GM12878 (cell line): ENCODE measurements around the gene ADAM19. TPM values are rescaled to one million over a fixed set of nuclear protein-coding genes. Genes with fewer than 3 reads are reported as not detected.
A peak's percentile ranks its signal among the peaks of the same experiment; 100 is the strongest.

Experiments used
- BMI1 ChIP-seq: fragments of 450-650 bp; IDR thresholded peaks from 2 replicates; pipeline ENCODE4 v1.6.1; 2016; ENCODE audit warnings: mild to moderate bottlenecking, moderate library complexity, borderline replicate concordance
- E4F1 ChIP-seq: fragments of 450-650 bp; IDR thresholded peaks from 2 replicates; pipeline ENCODE4 v1.6.1; 2018; ENCODE audit warnings: borderline replicate concordance, mild to moderate bottlenecking; ENCODE audit not compliant: partially characterized antibody
- HCFC1 ChIP-seq: fragments of 150-350 bp; IDR thresholded peaks from 2 replicates; pipeline ENCODE4 v1.6.1; 2014; ENCODE audit warnings: low read length
- KLF5 ChIP-seq: fragments of 450-650 bp; IDR thresholded peaks from 2 replicates; pipeline ENCODE4 v1.6.1; 2014; ENCODE audit warnings: mild to moderate bottlenecking; ENCODE audit not compliant: partially characterized antibody
- NBN ChIP-seq: fragments of 450-650 bp; IDR thresholded peaks from 2 replicates; pipeline ENCODE4 v1.6.1; 2016
- POLR2AphosphoS5 ChIP-seq: IDR thresholded peaks from 2 replicates; pipeline ENCODE4 v1.6.1; 2011; ENCODE audit warnings: mild to moderate bottlenecking, low read length, inconsistent platforms
- RUNX3 ChIP-seq: IDR thresholded peaks from 2 replicates; pipeline ENCODE4 v1.6.1; 2012; ENCODE audit warnings: low read length, inconsistent platforms
- TBL1XR1 ChIP-seq: IDR thresholded peaks from 2 replicates; pipeline ENCODE4 v1.6.1; 2012; ENCODE audit warnings: low read depth, low read length, improper control_type of control experiment
- WRNIP1 ChIP-seq: IDR thresholded peaks from 2 replicates; pipeline ENCODE4 v1.6.1; 2011; ENCODE audit warnings: low read depth, low read length, improper control_type of control experiment, borderline replicate concordance
- polyA plus RNA-seq, 11 experiments: library from polyadenylated mRNA; depleted of rRNA in 4 of 11; unstranded in 6 of 11; stranded (reverse) in 5 of 11; fragments of >200 nt; fragmentation: Nextera tagmentation in 4 of 11; fragmentation: Illumina TruSeq in 1 of 11; extraction: Ambion mirVana in 4 of 11; extraction: Trizol in 1 of 11; gene quantifications; 1 replicate in 1 of 11; 2 replicates in 10 of 11; pipeline versions ENCODE4 v1.2.1 to v1.2.3, GENCODE V29; 2011 to 2016; ENCODE audit warnings: inconsistent platforms in 2 of 11, missing spikeins in 2 of 11, low read depth in 1 of 11
- total RNA-seq, 4 experiments: library from RNA; depleted of rRNA in 3 of 4; stranded (reverse); fragments of >200 nt in 3 of 4; fragmentation: Illumina TruSeq in 1 of 4; extraction: Trizol in 1 of 4; gene quantifications; 2 replicates each; pipeline versions ENCODE4 v1.2.1 to v1.2.3, GENCODE V29; 2013 to 2021
- TF ChIP-seq, protein P1 (sequence below): fragments of 450-650 bp; formaldehyde crosslinking; IDR thresholded peaks from 2 replicates; pipeline ENCODE4 v1.5.0; 2022; ENCODE audit warnings: mild to moderate bottlenecking, missing genetic modification characterization
- TF ChIP-seq, protein P2 (sequence below): fragments of 450-650 bp; IDR thresholded peaks from 2 replicates; pipeline ENCODE4 v1.6.1; 2017; ENCODE audit warnings: mild to moderate bottlenecking
- TF ChIP-seq, protein P3 (sequence below): IDR thresholded peaks from 2 replicates; pipeline ENCODE4 v1.6.1; 2011; ENCODE audit warnings: low read depth, low read length, improper control_type of control experiment, borderline replicate concordance
- TF ChIP-seq, protein P4 (sequence below): IDR thresholded peaks from 2 replicates; pipeline ENCODE4 v1.6.1; 2012; ENCODE audit warnings: mild to moderate bottlenecking, low read depth, low read length
- TF ChIP-seq, protein P5 (sequence below): fragments of 150-350 bp; IDR thresholded peaks from 2 replicates; pipeline ENCODE4 v1.6.1; 2016; ENCODE audit warnings: low read depth, low read length

ADAM19 gene
- total and polyA plus RNA-seq, 10 of the 15 experiments (the other 5 are each of a cell fraction or from before 2014, with no cell fraction given), result 16.0 to 92.8 (median 44.7) TPM

- TF ChIP-seq, protein P1, sequence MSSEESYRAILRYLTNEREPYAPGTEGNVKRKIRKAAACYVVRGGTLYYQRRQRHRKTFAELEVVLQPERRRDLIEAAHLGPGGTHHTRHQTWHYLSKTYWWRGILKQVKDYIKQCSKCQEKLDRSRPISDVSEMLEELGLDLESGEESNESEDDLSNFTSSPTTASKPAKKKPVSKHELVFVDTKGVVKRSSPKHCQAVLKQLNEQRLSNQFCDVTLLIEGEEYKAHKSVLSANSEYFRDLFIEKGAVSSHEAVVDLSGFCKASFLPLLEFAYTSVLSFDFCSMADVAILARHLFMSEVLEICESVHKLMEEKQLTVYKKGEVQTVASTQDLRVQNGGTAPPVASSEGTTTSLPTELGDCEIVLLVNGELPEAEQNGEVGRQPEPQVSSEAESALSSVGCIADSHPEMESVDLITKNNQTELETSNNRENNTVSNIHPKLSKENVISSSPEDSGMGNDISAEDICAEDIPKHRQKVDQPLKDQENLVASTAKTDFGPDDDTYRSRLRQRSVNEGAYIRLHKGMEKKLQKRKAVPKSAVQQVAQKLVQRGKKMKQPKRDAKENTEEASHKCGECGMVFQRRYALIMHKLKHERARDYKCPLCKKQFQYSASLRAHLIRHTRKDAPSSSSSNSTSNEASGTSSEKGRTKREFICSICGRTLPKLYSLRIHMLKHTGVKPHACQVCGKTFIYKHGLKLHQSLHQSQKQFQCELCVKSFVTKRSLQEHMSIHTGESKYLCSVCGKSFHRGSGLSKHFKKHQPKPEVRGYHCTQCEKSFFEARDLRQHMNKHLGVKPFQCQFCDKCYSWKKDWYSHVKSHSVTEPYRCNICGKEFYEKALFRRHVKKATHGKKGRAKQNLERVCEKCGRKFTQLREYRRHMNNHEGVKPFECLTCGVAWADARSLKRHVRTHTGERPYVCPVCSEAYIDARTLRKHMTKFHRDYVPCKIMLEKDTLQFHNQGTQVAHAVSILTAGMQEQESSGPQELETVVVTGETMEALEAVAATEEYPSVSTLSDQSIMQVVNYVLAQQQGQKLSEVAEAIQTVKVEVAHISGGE (CRISPR knock-in tag), result no peak
- TF ChIP-seq TBL1XR1, result no peak
- 0 out of 2 replicates have a peak, but pooled peaks have one; percentile 45 for TF ChIP-seq NBN
- no peak for TF ChIP-seq HCFC1
- TF ChIP-seq, protein P2, sequence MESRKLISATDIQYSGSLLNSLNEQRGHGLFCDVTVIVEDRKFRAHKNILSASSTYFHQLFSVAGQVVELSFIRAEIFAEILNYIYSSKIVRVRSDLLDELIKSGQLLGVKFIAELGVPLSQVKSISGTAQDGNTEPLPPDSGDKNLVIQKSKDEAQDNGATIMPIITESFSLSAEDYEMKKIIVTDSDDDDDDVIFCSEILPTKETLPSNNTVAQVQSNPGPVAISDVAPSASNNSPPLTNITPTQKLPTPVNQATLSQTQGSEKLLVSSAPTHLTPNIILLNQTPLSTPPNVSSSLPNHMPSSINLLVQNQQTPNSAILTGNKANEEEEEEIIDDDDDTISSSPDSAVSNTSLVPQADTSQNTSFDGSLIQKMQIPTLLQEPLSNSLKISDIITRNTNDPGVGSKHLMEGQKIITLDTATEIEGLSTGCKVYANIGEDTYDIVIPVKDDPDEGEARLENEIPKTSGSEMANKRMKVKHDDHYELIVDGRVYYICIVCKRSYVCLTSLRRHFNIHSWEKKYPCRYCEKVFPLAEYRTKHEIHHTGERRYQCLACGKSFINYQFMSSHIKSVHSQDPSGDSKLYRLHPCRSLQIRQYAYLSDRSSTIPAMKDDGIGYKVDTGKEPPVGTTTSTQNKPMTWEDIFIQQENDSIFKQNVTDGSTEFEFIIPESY, result no peak
- TF ChIP-seq, protein P3, sequence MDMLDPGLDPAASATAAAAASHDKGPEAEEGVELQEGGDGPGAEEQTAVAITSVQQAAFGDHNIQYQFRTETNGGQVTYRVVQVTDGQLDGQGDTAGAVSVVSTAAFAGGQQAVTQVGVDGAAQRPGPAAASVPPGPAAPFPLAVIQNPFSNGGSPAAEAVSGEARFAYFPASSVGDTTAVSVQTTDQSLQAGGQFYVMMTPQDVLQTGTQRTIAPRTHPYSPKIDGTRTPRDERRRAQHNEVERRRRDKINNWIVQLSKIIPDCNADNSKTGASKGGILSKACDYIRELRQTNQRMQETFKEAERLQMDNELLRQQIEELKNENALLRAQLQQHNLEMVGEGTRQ, result peak; percentile 64
- TF ChIP-seq, protein P4, sequence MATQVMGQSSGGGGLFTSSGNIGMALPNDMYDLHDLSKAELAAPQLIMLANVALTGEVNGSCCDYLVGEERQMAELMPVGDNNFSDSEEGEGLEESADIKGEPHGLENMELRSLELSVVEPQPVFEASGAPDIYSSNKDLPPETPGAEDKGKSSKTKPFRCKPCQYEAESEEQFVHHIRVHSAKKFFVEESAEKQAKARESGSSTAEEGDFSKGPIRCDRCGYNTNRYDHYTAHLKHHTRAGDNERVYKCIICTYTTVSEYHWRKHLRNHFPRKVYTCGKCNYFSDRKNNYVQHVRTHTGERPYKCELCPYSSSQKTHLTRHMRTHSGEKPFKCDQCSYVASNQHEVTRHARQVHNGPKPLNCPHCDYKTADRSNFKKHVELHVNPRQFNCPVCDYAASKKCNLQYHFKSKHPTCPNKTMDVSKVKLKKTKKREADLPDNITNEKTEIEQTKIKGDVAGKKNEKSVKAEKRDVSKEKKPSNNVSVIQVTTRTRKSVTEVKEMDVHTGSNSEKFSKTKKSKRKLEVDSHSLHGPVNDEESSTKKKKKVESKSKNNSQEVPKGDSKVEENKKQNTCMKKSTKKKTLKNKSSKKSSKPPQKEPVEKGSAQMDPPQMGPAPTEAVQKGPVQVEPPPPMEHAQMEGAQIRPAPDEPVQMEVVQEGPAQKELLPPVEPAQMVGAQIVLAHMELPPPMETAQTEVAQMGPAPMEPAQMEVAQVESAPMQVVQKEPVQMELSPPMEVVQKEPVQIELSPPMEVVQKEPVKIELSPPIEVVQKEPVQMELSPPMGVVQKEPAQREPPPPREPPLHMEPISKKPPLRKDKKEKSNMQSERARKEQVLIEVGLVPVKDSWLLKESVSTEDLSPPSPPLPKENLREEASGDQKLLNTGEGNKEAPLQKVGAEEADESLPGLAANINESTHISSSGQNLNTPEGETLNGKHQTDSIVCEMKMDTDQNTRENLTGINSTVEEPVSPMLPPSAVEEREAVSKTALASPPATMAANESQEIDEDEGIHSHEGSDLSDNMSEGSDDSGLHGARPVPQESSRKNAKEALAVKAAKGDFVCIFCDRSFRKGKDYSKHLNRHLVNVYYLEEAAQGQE, result no peak
- TF ChIP-seq RUNX3, result peak; percentile 91
- TF ChIP-seq, protein P5, sequence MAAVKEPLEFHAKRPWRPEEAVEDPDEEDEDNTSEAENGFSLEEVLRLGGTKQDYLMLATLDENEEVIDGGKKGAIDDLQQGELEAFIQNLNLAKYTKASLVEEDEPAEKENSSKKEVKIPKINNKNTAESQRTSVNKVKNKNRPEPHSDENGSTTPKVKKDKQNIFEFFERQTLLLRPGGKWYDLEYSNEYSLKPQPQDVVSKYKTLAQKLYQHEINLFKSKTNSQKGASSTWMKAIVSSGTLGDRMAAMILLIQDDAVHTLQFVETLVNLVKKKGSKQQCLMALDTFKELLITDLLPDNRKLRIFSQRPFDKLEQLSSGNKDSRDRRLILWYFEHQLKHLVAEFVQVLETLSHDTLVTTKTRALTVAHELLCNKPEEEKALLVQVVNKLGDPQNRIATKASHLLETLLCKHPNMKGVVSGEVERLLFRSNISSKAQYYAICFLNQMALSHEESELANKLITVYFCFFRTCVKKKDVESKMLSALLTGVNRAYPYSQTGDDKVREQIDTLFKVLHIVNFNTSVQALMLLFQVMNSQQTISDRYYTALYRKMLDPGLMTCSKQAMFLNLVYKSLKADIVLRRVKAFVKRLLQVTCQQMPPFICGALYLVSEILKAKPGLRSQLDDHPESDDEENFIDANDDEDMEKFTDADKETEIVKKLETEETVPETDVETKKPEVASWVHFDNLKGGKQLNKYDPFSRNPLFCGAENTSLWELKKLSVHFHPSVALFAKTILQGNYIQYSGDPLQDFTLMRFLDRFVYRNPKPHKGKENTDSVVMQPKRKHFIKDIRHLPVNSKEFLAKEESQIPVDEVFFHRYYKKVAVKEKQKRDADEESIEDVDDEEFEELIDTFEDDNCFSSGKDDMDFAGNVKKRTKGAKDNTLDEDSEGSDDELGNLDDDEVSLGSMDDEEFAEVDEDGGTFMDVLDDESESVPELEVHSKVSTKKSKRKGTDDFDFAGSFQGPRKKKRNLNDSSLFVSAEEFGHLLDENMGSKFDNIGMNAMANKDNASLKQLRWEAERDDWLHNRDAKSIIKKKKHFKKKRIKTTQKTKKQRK, result no peak
- no peak for TF ChIP-seq KLF5
- TF ChIP-seq POLR2AphosphoS5, result 0 out of 2 replicates have a peak, but pooled peaks have one; percentile 48
- peak; percentile 19; the same call in 1 of the 2 replicates for TF ChIP-seq BMI1
- no peak for TF ChIP-seq E4F1
- no peak for TF ChIP-seq WRNIP1
These were observed 73.4 kb downstream of the ADAM19 start (continued) for GRCh38 chr5:157502143-157502647.
